ENCODE measurements around the gene DAZAP2. TPM values are rescaled to one million over a fixed set of nuclear protein-coding genes. Genes with fewer than 3 reads are reported as not detected.

DAZAP2 gene
- 137 and 144 TPM in 2 replicates for total RNA-seq

GRCh38 chr12:51238510-51239334, at the start of gene DAZAP2:
TSS of gene DAZAP2 (plus strand) at chr12:51238826. CDS start at chr12:51238908, 82 bp downstream.

GRCh38 chr12:51217968-51218606, 20.5 kb upstream of the DAZAP2 start, which contains the start of gene POU6F1:
TSS of gene POU6F1 (minus strand) at chr12:51218062. CDS start at chr12:51206836, 11,226 bp downstream.

GRCh38 chr12:51270067-51270950, 31.7 kb downstream of the DAZAP2 start, which contains the start of gene SMAGP:
TSS of gene SMAGP (minus strand) at chr12:51270415. CDS start at chr12:51269278, 1,137 bp downstream.

Other genes starting within 250 kb of the DAZAP2 start
- 62.9 and 64.4 TPM in 2 replicates for gene SLC11A2, start 212.4 kb upstream of the DAZAP2 start, total RNA-seq
- gene LETMD1, start 190.5 kb upstream of the DAZAP2 start, total RNA-seq = 40.0 and 40.9 TPM in 2 replicates
- 23.0 and 25.0 TPM in 2 replicates for gene CSRNP2, start 155.2 kb upstream of the DAZAP2 start, total RNA-seq
- 9.6 and 11.5 TPM in 2 replicates for gene TFCP2, start 65.7 kb upstream of the DAZAP2 start, total RNA-seq
- gene POU6F1, start 20.8 kb upstream of the DAZAP2 start, total RNA-seq = 8.7 and 11.5 TPM in 2 replicates
- gene SMAGP, start 31.6 kb downstream of the DAZAP2 start, total RNA-seq = 31.5 TPM in 2 replicates
- gene BIN2, start 85.3 kb downstream of the DAZAP2 start, total RNA-seq = 0.24 TPM in 1 of 2 replicates, not detected in the other
- not detected in 2 replicates for gene CELA1, start 107.9 kb downstream of the DAZAP2 start, total RNA-seq
- 42.2 and 48.9 TPM in 2 replicates for gene GALNT6, start 152.6 kb downstream of the DAZAP2 start, total RNA-seq
- 6.7 and 7.7 TPM in 2 replicates for gene SLC4A8, start 186.0 kb downstream of the DAZAP2 start, total RNA-seq